HG03066 (cell line): ENCODE results near the gene CLCN1.
A peak's percentile ranks its signal among the peaks of the same experiment; 100 is the strongest.

Source experiments
- ATAC-seq: cut with Tn5 transposase; IDR thresholded peaks from one replicate; pipeline ENCODE4 v1.9.1; 2021; ENCODE audit warnings: low read depth; ENCODE audit not compliant: unreplicated experiment

The CLCN1 gene

DNA sequence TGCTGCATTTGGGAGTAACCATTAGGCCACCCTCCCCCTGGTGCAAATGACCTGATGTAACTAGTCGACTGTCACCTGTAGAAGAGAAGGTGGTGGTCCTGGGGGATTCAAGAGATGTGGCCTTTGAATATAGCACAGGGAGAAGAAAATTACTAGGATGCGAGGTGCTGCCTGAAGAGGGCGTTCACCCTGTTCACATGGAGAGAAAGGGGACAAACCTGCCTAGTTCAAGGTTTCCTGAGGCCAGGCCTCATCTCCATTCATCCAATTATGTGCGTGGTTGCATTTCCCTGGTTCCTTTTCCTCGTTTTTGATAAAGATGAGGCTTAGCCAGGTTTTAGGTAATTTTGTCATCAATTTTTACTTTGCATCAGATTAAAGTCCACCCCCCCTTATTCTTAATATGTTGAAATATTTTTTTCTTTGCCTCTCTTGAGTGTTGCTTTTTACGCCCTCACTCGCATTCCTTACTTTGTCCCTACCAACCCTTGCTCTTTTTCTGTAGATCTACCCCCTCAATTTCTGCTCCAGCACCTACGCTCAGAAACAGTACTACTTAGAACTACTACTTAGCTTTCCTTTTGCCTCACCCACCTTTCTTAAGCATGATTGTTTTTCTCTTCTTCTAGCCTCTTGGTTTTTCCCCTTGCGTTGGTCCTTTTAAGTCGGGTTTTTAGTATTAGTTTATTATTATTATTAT, 13.7 kb downstream of the CLCN1 start:
- no peak for ATAC-seq

DNA sequence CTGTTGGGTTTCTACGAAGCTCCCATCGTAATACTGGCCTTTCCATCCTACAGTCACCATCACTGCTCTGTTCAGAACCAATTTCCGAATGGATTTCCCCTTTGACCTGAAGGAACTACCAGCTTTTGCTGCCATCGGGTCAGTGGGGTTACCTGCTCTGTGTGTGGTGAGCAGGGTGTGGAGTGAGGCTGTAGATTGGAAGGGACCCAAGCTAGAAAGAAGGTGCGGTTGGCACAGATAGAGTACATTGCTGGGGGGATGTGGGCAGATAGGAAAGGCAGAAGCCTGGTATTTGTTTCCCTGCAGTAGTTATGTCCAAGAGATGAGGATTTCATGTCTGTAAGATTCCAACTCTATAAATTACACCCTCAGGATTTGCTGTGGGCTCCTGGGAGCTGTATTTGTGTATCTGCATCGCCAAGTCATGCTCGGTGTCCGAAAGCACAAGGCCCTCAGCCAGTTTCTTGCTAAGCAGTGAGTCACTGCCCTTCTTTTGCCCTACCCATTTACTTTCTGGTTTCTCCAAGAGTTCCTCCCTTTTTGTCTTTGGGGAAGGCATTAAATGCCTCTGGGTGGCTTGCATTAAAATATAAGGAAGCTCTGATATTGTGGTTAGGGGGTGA, 15.4 kb downstream of the CLCN1 start:
- ATAC-seq: no peak

DNA sequence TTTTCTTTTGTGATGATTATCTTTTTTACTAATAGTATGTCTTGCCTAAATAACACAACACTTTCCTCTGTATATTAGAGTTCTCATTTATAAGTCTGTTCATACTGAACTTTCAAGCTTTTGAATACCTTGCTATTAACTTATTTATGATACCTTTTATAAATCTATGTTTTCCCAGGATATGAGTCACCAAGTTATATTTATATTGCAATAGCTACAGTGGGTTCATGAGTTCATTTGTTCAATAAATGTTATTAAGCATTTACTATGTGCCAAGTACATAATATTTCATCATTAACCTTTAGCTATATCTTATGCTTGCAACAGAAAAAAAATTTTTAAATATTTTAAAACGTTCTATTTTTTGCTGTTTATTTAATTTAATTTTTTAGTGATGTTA, 18.3 kb downstream of the CLCN1 start:
- ATAC-seq: no peak

DNA sequence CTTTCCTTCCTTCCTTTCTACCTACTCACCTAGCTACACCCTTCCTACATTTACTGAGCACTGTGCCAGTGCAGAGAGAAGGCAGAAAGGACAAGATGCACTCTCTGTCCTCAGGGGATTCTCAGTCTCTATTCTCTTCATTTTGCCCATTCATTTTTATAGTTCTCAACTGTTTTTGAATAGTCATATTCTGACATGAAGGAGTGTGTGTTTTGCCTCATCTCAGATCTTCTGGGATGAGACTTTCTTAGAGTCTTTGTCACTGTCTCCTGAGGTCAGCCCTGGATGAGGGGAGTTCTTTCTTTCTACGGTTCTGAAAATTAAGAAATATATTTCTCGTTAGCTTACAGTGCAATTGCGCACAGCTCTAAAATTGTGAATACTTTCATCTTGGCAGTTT, 21.3 kb downstream of the CLCN1 start:
- no peak for ATAC-seq

DNA sequence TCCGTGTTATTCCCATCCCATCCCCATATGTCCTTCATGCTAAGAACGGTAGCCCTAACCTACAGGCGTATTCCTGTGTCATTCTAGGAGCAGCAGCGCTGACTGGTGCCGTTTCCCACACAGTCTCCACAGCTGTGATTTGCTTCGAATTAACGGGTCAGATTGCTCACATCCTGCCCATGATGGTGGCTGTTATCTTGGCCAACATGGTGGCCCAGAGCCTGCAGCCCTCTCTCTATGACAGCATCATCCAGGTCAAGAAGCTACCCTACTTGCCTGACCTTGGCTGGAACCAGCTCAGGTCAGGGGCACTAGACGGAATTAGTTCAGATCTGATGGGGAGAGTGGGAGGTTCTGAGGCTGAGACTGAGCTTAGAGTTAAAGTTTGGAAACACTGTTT, 25.9 kb downstream of the CLCN1 start:
- ATAC-seq: no peak

DNA sequence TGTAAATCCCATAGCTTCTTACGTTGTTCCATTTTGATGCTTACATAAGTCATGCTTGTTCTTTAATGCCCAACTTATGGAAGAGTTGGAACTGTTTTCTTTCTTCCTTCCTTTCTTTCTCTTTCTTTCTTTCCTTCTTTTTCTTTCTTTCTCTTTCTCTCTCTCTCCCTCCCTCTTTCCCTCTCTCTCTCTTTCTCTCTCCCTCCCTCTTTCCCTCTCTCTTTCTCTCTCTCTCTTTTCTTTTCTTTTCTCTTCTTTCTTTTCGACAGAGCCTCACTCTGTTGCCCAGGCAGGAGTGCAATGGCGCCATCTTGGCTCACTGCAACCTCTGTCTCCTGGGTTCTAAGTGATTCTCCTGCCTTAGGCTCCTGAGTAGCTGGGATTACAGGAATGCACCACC, 27.7 kb downstream of the CLCN1 start:
- no peak for ATAC-seq

DNA sequence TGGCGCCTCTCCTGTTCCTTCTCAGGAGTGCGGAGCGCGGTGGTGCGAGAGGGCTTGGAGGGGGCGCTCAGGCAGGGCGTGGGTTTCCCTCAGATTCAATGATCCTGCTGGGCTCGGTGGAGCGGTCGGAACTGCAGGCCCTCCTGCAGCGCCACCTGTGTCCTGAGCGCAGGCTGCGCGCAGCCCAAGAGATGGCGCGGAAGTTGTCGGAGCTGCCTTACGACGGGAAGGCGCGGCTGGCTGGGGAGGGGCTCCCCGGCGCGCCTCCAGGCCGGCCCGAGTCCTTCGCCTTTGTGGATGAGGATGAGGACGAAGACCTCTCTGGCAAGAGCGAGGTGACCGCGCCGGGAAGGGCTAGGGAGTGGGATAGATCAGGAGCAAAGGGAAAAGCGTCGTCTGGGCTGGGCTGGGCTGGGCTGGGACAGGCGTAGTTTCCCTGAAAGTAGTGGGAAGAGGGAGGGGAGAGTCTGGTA, 29.6 kb downstream of the CLCN1 start:
- ATAC-seq: peak; percentile 77

DNA sequence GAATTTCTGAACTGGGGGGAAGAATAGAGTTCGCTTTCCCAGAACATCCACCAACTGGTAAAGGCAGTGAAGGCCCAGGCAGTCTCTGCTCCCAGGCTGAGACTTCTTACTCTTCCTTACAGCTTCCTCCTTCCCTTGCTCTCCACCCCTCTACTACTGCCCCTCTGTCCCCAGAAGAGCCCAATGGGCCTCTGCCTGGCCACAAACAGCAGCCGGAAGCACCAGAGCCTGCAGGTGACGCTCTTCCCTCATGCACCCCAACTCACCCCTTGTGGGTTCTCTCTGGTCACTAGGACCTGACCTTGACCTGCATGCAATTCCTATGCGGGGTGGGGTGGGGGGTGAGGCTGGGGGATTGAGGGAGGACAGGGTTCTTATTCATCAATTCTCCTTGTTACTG, 30.1 kb downstream of the CLCN1 start:
- no peak for ATAC-seq

DNA sequence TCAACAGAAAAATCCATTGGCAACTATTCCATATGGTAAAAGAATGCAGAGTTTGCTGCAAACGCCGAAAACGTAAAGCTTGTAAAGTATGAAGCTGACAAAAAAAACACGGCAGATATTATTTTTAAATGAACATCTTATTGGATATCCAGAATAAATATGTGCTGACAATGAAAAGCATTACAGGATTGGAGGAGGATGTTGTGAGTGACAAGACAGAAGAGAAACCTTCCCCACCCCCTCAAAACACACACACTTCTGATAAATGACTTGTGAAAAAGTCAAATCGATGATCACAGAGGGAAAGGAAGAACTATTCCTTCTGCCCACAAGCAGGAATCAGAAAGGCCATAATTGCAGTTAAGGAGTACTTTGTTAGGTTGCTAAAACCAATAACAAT, 32.0 kb downstream of the CLCN1 start:
- ATAC-seq: no peak

DNA sequence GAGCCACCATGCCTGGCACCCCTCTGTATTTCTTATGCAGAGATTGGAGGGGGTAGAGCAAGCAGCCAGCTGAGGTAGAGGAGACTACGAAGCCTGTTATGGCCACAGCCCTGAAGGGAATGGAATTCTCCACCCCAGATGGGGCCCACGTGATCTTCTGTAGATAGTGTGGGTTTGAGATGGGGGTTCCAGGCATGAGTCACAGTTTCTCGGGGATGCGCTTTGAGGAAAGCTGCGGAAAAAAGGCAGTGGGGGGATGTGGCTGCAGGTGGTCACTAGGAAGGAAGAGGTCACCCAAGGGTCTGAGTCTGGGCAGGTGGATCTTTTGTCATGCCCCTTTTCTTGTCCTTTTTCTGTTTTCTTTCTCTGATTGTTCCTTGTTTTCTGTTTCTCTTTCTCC, 35.1 kb downstream of the CLCN1 start:
- ATAC-seq: no peak

DNA sequence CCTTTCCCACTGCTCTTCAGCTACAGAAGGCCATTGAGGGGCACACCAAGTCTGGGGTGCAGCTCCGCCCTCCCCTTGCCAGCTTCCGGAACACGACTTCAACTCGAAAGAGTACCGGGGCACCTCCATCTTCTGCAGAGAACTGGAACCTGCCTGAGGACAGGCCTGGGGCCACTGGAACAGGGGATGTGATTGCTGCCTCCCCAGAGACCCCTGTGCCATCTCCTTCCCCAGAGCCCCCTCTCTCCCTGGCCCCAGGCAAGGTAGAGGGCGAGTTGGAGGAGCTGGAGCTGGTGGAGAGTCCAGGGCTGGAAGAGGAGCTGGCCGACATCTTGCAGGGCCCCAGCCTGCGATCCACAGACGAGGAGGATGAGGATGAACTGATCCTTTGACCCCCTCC, 35.7 kb downstream of the CLCN1 start:
- no peak for ATAC-seq

DNA sequence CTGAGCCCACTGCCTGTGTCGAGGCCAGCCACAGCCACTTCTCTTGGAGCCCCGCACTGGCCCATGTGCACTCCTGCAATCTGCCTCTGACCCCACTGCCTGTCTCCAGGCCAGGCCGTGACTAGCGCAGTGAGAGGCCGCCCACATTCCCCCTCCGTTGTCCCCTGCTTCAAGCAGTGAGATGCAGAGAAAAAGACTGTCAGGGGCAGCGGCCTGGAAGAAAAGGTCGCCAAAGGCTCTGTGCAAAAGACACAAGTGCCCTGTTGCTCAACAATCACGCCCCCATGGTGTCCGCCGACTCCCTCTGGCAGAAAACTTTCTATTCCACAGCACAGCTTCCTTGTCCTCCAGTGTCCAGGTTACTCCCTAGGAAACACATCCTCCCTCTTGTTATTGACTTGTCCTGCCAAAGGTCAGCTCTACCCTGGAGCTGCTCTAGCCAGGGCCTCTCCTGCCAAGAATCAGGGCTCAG, 36.7 kb downstream of the CLCN1 start:
- ATAC-seq: no peak

DNA sequence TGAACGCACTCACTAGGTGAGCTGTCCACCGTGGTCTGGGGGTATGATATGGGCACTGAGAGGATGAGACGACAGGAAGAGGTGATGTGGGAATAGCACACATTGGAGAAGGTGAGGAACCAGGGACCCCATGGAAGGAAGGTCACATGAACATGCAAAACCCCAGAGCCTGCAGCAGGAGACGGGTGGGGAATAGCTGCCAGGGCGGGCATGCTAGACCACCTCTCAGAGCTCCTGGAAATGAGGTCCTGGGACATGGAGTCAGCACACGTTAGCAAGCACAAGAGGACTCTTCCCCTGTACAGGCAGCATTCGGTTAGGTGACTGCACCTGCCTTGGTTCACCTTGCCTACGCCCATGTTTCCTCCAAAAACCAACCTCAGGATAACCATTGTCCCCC, 38.5 kb downstream of the CLCN1 start:
- ATAC-seq: no peak

DNA sequence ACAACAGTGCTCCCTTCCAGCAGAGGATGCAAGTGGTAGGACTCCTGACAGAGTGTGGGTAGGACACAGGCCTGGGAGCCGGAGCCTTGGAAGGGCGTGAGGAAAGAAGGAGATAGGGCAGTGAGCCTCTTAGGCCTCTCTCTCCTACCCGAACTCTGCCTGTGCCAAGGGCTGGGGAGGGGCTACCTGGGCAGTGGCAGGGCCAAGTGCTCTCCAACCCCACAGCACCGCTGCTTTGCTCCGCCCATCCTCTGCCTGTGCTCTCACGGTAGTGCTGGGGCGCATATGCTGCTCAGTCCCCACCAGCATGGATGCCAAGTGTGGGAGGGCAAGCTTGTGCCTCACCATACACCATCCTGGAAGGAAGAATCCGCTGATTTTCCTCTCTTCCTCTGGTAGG, 39.1 kb downstream of the CLCN1 start:
- no peak for ATAC-seq

DNA sequence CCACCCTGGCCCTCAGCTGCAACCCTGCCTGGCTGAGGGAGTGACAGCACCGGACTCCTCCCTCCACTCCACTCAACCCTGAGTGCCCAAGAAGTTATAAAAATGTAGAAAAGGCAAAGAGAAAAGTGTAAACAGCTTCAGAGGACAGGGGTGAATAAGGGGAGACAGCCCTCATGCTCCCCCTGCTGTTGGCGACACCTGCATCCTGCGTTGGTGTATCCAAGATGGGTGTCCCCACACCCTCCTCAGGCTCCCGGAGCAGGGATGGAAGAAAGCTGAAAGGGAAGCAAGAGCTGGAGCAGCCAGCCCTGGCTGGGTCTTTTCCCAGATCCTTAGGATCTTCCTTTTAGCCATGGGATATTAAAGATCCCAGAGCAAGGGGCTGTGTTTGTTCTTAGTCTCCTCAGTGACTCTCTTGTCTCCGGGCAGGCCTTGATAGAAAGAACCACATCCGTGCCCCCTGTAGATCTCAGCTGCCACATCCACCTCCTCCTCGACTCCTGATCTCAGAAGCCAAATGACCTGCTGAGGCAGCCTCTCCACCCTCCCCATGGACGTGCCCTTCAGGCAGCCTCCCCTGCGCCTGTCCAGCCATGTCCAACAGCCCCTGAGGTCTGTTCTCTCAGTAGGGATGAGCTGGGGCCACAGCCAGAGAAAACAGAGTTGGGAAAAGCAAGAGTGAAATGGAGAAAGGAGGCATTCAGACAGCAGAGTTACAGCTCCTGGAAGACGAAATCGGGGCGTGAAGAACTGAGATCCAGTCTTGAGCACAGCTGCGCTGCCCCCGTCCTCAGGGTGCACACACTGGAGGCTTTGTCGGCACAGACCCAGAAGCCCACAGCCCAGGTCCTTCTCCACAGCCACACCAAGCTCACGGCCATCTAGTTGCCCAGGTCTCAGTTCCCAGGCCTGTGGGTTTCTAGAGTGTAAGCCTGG, 39.8 kb downstream of the CLCN1 start:
- no peak for ATAC-seq

DNA sequence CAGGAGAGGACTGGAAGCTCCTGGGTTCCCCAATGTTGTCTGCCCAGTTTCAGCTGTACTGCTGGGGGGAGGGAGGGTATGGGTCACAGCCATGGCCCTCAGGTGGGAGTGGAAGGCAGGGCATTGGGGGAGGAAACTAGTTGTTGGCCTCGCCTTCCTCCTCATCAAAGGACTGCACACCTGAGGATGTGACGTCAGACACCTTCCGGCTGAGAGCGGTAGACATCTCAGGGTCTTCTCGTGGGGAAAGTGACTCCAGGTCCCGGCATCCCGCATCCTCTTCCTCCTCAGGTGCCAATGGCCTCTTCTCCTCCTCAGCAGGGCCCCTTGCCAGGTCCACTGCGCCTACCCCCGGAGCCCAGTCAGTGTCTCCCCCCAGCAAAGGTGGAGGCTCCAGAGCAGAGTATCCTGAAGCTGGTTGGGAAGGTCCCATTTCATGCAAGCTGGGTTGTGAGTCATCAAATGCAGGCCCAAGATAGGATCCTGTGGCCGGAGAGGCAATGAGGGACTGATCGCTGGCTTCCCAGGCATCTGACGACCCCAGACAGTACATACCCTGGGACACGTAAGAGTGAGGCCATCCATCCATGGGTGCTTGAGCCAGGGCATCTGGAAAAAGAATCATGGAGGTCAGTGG, 40.6 kb downstream of the CLCN1 start:
- ATAC-seq: no peak

DNA sequence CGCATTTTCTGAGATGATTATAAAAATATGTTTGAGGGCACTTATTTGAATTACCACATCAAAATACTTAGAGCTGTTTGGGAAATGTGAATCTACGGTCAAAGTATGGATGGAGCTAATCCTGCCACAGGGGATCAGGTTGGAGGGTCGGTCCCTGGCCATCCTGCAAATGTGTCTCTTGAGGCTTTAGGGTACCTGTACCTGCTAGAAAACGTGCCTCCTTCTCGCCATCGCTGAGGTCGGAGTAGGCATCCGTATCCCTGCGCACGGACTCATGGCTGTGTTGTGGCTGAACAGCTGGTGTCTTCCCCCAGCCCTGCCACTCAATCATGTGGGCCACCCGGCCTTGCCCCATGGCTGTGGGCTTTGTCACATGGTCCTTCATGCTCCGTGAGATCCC, 42.7 kb downstream of the CLCN1 start:
- ATAC-seq: no peak

DNA sequence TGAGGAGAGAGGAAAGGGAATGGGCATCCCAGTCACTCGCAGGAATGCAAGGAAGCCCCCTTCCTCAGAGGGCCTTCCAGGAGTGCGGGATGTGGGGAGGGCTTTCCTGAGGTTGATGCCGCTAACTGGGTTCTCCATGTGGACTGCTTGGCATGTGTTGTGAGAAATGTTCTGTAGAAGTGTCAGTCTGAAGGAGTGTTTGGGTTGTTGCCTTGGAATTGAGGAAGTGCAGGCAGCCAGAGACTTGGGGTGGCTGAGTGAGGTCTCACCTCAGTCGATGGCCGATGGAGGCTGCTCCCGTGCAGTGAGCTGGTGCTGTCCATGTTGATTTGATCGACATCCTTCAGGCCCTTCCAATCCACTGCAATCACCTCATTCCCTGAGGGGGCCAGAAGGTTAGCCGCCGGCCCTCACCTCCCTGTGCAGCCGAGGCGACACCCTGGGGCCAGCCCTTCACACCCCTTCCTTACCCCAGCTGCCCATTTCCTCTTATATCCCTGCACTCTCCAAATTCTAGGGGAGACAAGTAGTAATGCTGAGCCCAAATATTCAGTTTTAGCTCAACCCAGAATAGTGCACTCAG, 44.0 kb downstream of the CLCN1 start:
- ATAC-seq: no peak

DNA sequence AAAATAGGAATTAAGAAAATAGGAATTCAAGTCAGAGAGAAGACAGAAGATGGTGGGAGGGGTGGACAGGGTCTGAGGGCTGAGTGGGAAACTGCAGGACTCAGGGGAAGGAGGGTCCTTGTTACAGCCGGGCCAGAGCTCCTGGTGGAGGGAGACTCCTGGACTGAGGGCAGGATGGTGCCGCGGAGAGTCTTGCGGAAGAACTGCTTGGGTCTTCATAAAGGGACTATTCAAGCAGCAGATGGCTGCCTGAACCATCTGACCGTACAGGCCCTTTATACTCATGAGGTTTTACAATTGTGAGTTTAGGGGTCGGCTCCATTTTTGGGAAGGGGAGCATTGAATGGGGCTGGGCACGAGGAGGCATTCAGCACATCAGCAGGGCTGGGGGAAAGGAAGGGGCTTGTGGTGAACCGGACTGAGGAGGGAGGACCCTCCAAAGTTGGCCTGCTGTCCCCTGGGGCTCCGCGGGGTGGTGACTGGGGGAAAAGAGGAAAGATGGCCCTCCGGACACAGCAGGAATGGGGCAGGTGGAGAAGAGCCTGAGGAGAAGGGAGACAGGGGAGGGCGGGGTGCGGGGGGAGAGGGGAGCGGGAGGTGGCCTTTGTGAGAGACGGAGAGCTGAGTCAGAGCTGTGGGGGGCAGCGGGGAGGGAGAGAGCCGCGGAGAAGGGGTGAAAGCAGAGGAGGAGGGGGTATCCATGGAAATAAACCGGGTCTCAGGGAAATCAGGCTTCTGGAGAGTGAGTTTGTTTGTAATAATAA, 45.1 kb downstream of the CLCN1 start:
- no peak for ATAC-seq
